ENCODE measurements around the gene GRM7.

GRM7 gene

DNA sequence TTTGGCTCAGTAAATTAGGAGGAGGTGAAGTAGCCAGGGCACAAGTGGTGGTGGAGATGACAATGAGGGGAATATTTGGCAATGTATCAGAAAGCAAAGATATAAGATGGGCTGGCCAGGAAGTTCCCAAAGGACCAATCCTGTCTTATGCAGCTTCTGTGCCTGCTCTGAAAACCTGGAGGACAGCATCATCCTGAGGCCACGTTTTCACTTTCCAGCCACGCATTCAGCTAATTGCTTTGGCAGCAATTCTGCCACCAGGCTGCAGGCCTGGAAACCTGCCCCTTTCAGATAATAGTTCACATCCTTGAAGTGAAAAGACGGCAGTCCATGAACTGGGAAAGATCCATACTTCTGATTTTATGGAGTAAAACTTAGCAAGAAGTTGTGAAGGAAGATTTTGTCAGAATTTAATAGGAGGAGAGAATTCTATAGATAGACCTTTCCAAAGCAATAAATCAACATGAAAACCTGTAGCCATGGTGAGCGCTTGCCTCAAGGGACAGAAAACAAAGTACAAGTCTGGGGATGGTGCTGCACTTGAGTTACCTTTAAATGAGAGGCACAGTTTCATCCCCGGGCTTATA lies 682.5 kb downstream of the GRM7 start:
- Histone ChIP-seq H3K9me3 (no peaks in the 10 kb centered on the region), H3K4me1 (ENCODE audit: control insufficient read depth in 1 of 2, insufficient read depth in 1 of 2, low read depth in 1 of 2, low read length in 1 of 2) (no peaks in the 10 kb centered on the region), H3K36me3 (no peaks in the 10 kb centered on the region), H3K27ac (no peak overlapping the region), H3K27me3 (no peaks in the 10 kb centered on the region), H3K4me3 (ENCODE audit: low read depth in 1 of 2, low read length in 1 of 2) (no peak overlapping the region)
- TF ChIP-seq, protein P1, sequence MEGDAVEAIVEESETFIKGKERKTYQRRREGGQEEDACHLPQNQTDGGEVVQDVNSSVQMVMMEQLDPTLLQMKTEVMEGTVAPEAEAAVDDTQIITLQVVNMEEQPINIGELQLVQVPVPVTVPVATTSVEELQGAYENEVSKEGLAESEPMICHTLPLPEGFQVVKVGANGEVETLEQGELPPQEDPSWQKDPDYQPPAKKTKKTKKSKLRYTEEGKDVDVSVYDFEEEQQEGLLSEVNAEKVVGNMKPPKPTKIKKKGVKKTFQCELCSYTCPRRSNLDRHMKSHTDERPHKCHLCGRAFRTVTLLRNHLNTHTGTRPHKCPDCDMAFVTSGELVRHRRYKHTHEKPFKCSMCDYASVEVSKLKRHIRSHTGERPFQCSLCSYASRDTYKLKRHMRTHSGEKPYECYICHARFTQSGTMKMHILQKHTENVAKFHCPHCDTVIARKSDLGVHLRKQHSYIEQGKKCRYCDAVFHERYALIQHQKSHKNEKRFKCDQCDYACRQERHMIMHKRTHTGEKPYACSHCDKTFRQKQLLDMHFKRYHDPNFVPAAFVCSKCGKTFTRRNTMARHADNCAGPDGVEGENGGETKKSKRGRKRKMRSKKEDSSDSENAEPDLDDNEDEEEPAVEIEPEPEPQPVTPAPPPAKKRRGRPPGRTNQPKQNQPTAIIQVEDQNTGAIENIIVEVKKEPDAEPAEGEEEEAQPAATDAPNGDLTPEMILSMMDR (IDR thresholded peaks at IDR 0.05), result no peak

DNA sequence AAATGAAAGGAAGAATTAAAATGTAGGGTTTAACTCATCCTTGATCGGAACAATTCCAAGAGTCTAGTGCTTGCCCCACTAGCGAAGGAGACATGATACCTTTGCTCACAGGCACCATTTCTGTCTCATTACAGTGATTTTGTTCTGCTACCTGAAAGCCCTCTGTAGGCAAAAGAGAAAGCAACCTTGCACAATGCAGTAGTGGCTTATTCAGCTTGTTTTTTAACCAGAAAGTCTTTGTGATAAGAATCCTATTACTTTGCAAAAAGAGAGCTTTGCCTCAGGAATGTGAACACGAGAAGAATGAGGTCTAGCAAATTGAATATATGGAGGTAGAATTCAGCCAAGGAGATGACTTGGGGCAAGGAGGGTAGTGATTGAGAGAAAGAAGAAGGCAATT lies 684.4 kb downstream of the GRM7 start:
- no peaks in the 10 kb centered on the region for H3K9me3 ChIP-seq
- H3K27me3 ChIP-seq, result no peaks in the 10 kb centered on the region
- no peak overlapping the region for H3K27ac ChIP-seq
- TF ChIP-seq, protein P1 (IDR thresholded peaks at IDR 0.05), result no peak
- H3K4me1 ChIP-seq (ENCODE audit: control insufficient read depth in 1 of 2, insufficient read depth in 1 of 2, low read depth in 1 of 2, low read length in 1 of 2), result no peaks in the 10 kb centered on the region
- no peak overlapping the region for H3K4me3 ChIP-seq (ENCODE audit: low read depth in 1 of 2, low read length in 1 of 2)
- H3K36me3 ChIP-seq, result no peaks in the 10 kb centered on the region

DNA sequence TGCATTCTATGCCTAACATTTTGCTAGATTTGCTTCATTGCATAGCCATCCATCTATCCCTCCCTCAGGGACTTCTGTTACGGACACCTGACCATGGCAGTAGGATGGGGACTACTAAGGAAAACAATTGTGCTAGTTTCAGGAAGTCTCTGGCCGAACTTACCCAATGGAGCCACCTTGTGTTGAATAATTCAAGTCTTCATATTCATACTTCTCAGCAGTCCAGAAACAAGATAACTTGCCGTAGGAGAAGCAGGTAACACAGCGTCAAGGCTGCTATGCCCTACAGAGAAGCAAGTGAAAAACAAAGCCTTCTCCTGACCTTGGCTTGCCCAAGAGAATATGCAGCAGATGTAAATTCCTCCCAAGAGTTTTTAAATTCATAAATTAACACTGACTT lies 685.3 kb downstream of the GRM7 start:
- Histone ChIP-seq H3K4me1 (ENCODE audit: control insufficient read depth in 1 of 2, insufficient read depth in 1 of 2, low read depth in 1 of 2, low read length in 1 of 2) (no peaks in the 10 kb centered on the region), H3K4me3 (ENCODE audit: low read depth in 1 of 2, low read length in 1 of 2) (no peak overlapping the region), H3K9me3 (no peaks in the 10 kb centered on the region), H3K36me3 (no peaks in the 10 kb centered on the region), H3K27me3 (no peaks in the 10 kb centered on the region), H3K27ac (no peak overlapping the region)
- TF ChIP-seq, protein P1 (IDR thresholded peaks at IDR 0.05), result no peak

DNA sequence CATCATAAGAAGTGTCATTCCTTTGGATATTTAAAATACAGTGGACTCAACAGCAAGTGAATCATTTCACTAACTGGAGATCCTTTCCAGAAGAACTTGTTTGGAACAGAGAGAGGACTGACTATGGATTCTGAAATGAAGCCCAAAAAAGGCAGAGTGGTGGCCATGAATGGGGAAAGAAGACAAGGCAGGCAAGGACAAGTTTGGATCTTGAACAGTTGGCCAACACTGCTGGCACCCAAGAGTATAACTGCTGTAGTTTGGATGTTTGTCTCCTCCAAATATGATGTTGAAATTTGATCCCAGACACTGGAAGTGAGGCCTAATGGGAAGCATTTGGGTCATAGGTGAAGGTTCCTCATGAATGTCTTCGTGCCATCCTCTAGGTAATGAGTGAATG lies 686.9 kb downstream of the GRM7 start:
- Histone ChIP-seq H3K27ac (no peak overlapping the region), H3K4me3 (ENCODE audit: low read depth in 1 of 2, low read length in 1 of 2) (no peak overlapping the region), H3K4me1 (ENCODE audit: control insufficient read depth in 1 of 2, insufficient read depth in 1 of 2, low read depth in 1 of 2, low read length in 1 of 2) (no peaks in the 10 kb centered on the region), H3K36me3 (no peaks in the 10 kb centered on the region), H3K9me3 (no peaks in the 10 kb centered on the region), H3K27me3 (no peaks in the 10 kb centered on the region)
- TF ChIP-seq, protein P1 (IDR thresholded peaks at IDR 0.05), result no peak

DNA sequence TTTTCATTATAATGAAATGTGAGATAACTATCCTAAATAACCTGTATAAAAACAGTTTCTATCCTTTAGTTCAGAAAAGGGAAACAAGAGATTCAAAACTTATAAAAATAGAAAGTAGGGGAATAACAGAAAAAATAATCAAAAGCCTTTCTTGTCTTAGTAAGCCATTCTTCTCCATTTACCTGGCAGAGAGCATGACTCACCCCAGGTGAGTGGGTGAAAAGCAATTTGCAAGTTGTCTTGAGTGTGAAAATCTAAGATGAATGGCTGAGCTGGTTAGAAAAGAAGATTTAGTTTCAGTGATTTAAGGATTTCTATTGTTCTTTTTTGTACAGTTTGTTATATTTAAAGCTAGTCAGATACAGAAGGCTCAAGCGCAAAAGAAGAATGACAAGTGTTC lies 702.0 kb downstream of the GRM7 start:
- Histone ChIP-seq H3K27me3 (no peaks in the 10 kb centered on the region), H3K36me3 (no peaks in the 10 kb centered on the region), H3K4me1 (ENCODE audit: control insufficient read depth in 1 of 2, insufficient read depth in 1 of 2, low read depth in 1 of 2, low read length in 1 of 2) (no peaks in the 10 kb centered on the region), H3K27ac (no peak overlapping the region), H3K9me3 (no peaks in the 10 kb centered on the region), H3K4me3 (ENCODE audit: low read depth in 1 of 2, low read length in 1 of 2) (no peak overlapping the region)
- TF ChIP-seq, protein P1 (IDR thresholded peaks at IDR 0.05), result no peak

DNA sequence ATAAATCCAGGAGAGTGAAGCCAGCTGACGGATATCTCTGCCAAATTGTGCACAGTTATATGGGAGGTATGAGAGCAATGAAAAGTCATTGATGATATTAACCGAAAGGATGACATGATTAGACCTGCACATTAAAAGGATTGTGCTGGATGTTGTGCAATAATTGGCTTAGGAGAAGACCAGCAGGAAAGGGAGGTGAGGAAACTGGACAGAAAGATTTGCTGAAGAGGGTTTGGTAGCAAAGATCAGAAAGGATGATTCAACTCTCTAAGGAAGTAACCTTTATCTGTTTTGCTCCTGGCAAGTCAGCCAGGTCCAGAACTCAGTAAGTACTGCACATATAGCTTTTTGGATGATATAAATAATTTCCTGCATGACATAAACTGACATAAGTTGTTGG lies 704.7 kb downstream of the GRM7 start:
- H3K27ac ChIP-seq, result no peak overlapping the region
- TF ChIP-seq, protein P1 (IDR thresholded peaks at IDR 0.05), result no peak
- no peaks in the 10 kb centered on the region for H3K36me3 ChIP-seq
- no peaks in the 10 kb centered on the region for H3K27me3 ChIP-seq
- H3K9me3 ChIP-seq, result no peaks in the 10 kb centered on the region
- no peak overlapping the region for H3K4me3 ChIP-seq (ENCODE audit: low read depth in 1 of 2, low read length in 1 of 2)
- no peaks in the 10 kb centered on the region for H3K4me1 ChIP-seq (ENCODE audit: control insufficient read depth in 1 of 2, insufficient read depth in 1 of 2, low read depth in 1 of 2, low read length in 1 of 2)

Measured in neutrophil (primary cell).